Activated CD8-positive, alpha-beta T cell treated with anti-CD3 and anti-CD28 coated beads for 36 hours (primary cell): Measurements from ENCODE around the gene SLC44A1. TPM values are rescaled to one million over a fixed set of nuclear protein-coding genes. Genes with fewer than 3 reads are reported as not detected.

Experiments used
- ATAC-seq: fragments of 200-7000 bp; cut with Tn5 transposase; one replicate; pipeline ENCODE4 v1.10.0; 2021; ENCODE audit warnings: mild to moderate bottlenecking, moderate library complexity
- CTCF ChIA-PET: fragments of 350-600 bp; sonication (Branson Sonifier 250); formaldehyde crosslinking; loops from one replicate; lab custom pipeline; 2021; ENCODE audit warnings: antibody characterized with exemption; lab: Charles Lee
- POLR2A ChIA-PET: fragments of 350-600 bp; sonication (Branson Sonifier 250); formaldehyde crosslinking; loops from one replicate; lab custom pipeline; 2021; ENCODE audit warnings: antibody characterized with exemption; lab: Charles Lee
- DNase-seq: peaks from one replicate; pipeline ENCODE4 v3.0.0-alpha.2; 2020
- H3K27ac Mint-ChIP-seq: one replicate; pipeline ENCODE4 v1.8.0; 2021; ENCODE audit warnings: mild to moderate bottlenecking, mixed read lengths
- H3K27me3 Mint-ChIP-seq: one replicate; pipeline ENCODE4 v1.8.0; 2021; ENCODE audit warnings: mixed read lengths
- H3K36me3 Mint-ChIP-seq: one replicate; pipeline ENCODE4 v1.8.0; 2021; ENCODE audit warnings: low read depth, mixed read lengths
- H3K4me1 Mint-ChIP-seq: one replicate; pipeline ENCODE4 v1.8.0; 2021; ENCODE audit warnings: low read depth, mixed read lengths
- H3K4me3 Mint-ChIP-seq: one replicate; pipeline ENCODE4 v1.8.0; 2021; ENCODE audit warnings: mild to moderate bottlenecking, moderate library complexity, mixed read lengths
- H3K9me3 Mint-ChIP-seq: one replicate; pipeline ENCODE4 v1.8.0; 2021; ENCODE audit warnings: mixed read lengths
- intact Hi-C: fragments of 100-400 bp; cut with micrococcal nuclease; formaldehyde crosslinking; loops from one replicate; pipeline ENCODE4 v1.10.0; 2022
- total RNA-seq, 2 experiments: library from RNA; stranded (reverse); gene quantifications; one replicate each; pipeline ENCODE4 v1.2.3, GENCODE V29; 2021
- TF ChIP-seq, protein P1 (sequence below): fragments of 200-600 bp; IDR thresholded peaks from one replicate; pipeline ENCODE4 v1.8.0; 2022; ENCODE audit warnings: antibody characterized with exemption, mild to moderate bottlenecking

SLC44A1 gene
- total RNA-seq, 2 experiments from 2014 or later = 7.2 to 8.3 TPM

GRCh38 chr9:105319202-105319813, 74.9 kb downstream of the SLC44A1 start:
- no peaks in the 10 kb centered on the region for H3K36me3 Mint-ChIP-seq
- TF ChIP-seq, protein P1, sequence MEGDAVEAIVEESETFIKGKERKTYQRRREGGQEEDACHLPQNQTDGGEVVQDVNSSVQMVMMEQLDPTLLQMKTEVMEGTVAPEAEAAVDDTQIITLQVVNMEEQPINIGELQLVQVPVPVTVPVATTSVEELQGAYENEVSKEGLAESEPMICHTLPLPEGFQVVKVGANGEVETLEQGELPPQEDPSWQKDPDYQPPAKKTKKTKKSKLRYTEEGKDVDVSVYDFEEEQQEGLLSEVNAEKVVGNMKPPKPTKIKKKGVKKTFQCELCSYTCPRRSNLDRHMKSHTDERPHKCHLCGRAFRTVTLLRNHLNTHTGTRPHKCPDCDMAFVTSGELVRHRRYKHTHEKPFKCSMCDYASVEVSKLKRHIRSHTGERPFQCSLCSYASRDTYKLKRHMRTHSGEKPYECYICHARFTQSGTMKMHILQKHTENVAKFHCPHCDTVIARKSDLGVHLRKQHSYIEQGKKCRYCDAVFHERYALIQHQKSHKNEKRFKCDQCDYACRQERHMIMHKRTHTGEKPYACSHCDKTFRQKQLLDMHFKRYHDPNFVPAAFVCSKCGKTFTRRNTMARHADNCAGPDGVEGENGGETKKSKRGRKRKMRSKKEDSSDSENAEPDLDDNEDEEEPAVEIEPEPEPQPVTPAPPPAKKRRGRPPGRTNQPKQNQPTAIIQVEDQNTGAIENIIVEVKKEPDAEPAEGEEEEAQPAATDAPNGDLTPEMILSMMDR = no peak
- ATAC-seq = no peak

GRCh38 chr9:105320568-105320967, 76.1 kb downstream of the SLC44A1 start:
- ChIA-PET CTCF (no interaction called here), POLR2A (no interaction called here)
- no peak overlapping the region for H3K4me3 Mint-ChIP-seq
- intact Hi-C loops = no loop called here
- ATAC-seq = no peak
- H3K27me3 Mint-ChIP-seq = no peaks in the 10 kb centered on the region
- no peaks in the 10 kb centered on the region for H3K36me3 Mint-ChIP-seq
- H3K4me1 Mint-ChIP-seq = no peaks in the 10 kb centered on the region
- H3K9me3 Mint-ChIP-seq = no peaks in the 10 kb centered on the region
- no peak for DNase-seq
- no peak overlapping the region for H3K27ac Mint-ChIP-seq
- TF ChIP-seq, protein P1 = no peak

More at GRCh38 chr9:105319202-105319813, 74.9 kb downstream of the SLC44A1 start:
- intact Hi-C loops = no loop called here
- Mint-ChIP-seq H3K9me3 (no peaks in the 10 kb centered on the region), H3K27me3 (no peaks in the 10 kb centered on the region), H3K4me1 (no peaks in the 10 kb centered on the region), H3K4me3 (no peak overlapping the region), H3K27ac (no peak overlapping the region)
- DNase-seq = no peak
- POLR2A ChIA-PET = no interaction called here
- CTCF ChIA-PET = no interaction called here

- H3K27ac Mint-ChIP-seq = no peak overlapping the region
- H3K4me3 Mint-ChIP-seq = no peak overlapping the region
- H3K27me3 Mint-ChIP-seq = no peaks in the 10 kb centered on the region
- H3K4me1 Mint-ChIP-seq = no peaks in the 10 kb centered on the region
- DNase-seq (no peak), ATAC-seq (no peak)
- ChIA-PET POLR2A (no interaction called here), CTCF (interaction anchor here (1.7 kb wide), 1 partner anchor 84 kb away, joined by 4 read pairs; the partner anchor contains the start of gene SLC44A1)
- H3K9me3 Mint-ChIP-seq = no peaks in the 10 kb centered on the region
- TF ChIP-seq, protein P1 = no peak
- intact Hi-C loops = no loop called here
- H3K36me3 Mint-ChIP-seq = no peaks in the 10 kb centered on the region
Measured at GRCh38 chr9:105328296-105328695, 83.8 kb downstream of the SLC44A1 start.

- Mint-ChIP-seq H3K36me3 (no peaks in the 10 kb centered on the region), H3K4me3 (no peak overlapping the region), H3K4me1 (no peaks in the 10 kb centered on the region), H3K9me3 (no peaks in the 10 kb centered on the region), H3K27me3 (no peaks in the 10 kb centered on the region), H3K27ac (no peak overlapping the region)
- intact Hi-C loops = no loop called here
- CTCF ChIA-PET = no interaction called here
- ATAC-seq (no peak), DNase-seq (no peak)
- POLR2A ChIA-PET = no interaction called here
- TF ChIP-seq, protein P1 = no peak
Measured at GRCh38 chr9:105328872-105329718, 84.6 kb downstream of the SLC44A1 start.

GRCh38 chr9:105329719-105330062, 85.2 kb downstream of the SLC44A1 start:
- no peaks in the 10 kb centered on the region for H3K27me3 Mint-ChIP-seq
- intact Hi-C loops = no loop called here
- ATAC-seq = no peak
- CTCF ChIA-PET = no interaction called here
- H3K4me1 Mint-ChIP-seq = no peaks in the 10 kb centered on the region
- no peaks in the 10 kb centered on the region for H3K9me3 Mint-ChIP-seq
- POLR2A ChIA-PET = no interaction called here
- TF ChIP-seq, protein P1 = no peak
- no peak for DNase-seq
- H3K36me3 Mint-ChIP-seq = no peaks in the 10 kb centered on the region
- no peak overlapping the region for H3K4me3 Mint-ChIP-seq
- no peak overlapping the region for H3K27ac Mint-ChIP-seq
